Kidney (tissue), 14 donors: ENCODE measurements around the gene APC2. TPM values are rescaled to one million over a fixed set of nuclear protein-coding genes. Genes with fewer than 3 reads are reported as not detected.
"Not testable (repeated sequence)": the region's sequence is repeated elsewhere in the genome, so short reads cannot be mapped to it uniquely, and the experiment has no call there.

Experiments
- DNase-seq, 5 donors: peaks; one replicate each; pipeline ENCODE4 v3.0.0-alpha.2; 2013 to 2020
- FAIRE-seq: peaks from 2 replicates; lab custom pipeline; 2012; peaks lifted over from hg19 to GRCh38; lab: Jason Lieb, UNC
- H3K27ac ChIP-seq, 2 donors: one replicate each; pipeline ENCODE4 v1.7.0; 2013; ENCODE audit warnings: low read depth in 2 of 2, low read length in 2 of 2, inconsistent platforms in 1 of 2
- H3K27me3 ChIP-seq: one replicate; pipeline ENCODE4 v1.7.1; 2013; ENCODE audit warnings: low read length, inconsistent platforms; ENCODE audit not compliant: control insufficient read depth, insufficient read depth
- H3K36me3 ChIP-seq, 3 donors: one replicate each; pipeline versions ENCODE4 v1.7.0 to v1.7.1; 2013; ENCODE audit warnings: low read length in 3 of 3, control low read depth in 1 of 3, inconsistent platforms in 1 of 3; ENCODE audit not compliant: insufficient read depth in 3 of 3, control insufficient read depth in 2 of 3
- H3K4me1 ChIP-seq, 3 donors: one replicate each; pipeline versions ENCODE4 v1.7.0 to v1.7.1; 2013; ENCODE audit warnings: low read length in 3 of 3, inconsistent platforms in 1 of 3, low read depth in 1 of 3; ENCODE audit not compliant: control insufficient read depth in 2 of 3, insufficient read depth in 2 of 3
- H3K4me3 ChIP-seq, 3 donors: one replicate each; pipeline versions ENCODE4 v1.7.0 to v1.8.1; 2013; ENCODE audit warnings: low read length in 3 of 3, control low read depth in 1 of 3, inconsistent platforms in 1 of 3
- H3K9ac ChIP-seq, 3 donors: one replicate each; pipeline versions ENCODE4 v1.7.0 to v1.7.1; 2013; ENCODE audit warnings: low read length in 3 of 3, control low read depth in 1 of 3, inconsistent platforms in 1 of 3
- H3K9me3 ChIP-seq, 3 donors: one replicate each; pipeline versions ENCODE4 v1.7.0 to v1.7.1; 2013; ENCODE audit warnings: low read length in 3 of 3, control low read depth in 1 of 3, inconsistent platforms in 1 of 3; ENCODE audit not compliant: control insufficient read depth in 2 of 3, insufficient read depth in 1 of 3
- CTCF ChIP-seq: IDR thresholded peaks from 3 replicates; pipeline ENCODE4 v1.5.1; 2012; ENCODE audit warnings: mild to moderate bottlenecking, moderate library complexity, borderline replicate concordance; ENCODE audit not compliant: insufficient read depth; ENCODE audit errors: extremely low read depth
- intact Hi-C: fragments of 100-400 bp; cut with DNase I; formaldehyde crosslinking; loops from one replicate; pipeline ENCODE4 v1.11.1; 2022
- polyA plus RNA-seq: library from polyadenylated mRNA; stranded (reverse); fragments of 350-450 nt; fragmentation: Illumina TruSeq; extraction: RNeasy Lipid Tissue Mini Kit (QIAGEN cat#74804); gene quantifications from one replicate; pipeline ENCODE4 v1.2.3, GENCODE V29; 2014; ENCODE audit warnings: low read depth, low replicate concordance; ENCODE audit not compliant: insufficient read depth
- total RNA-seq: library from RNA; stranded (reverse); fragmentation: NEBNext Ultra II Directional; extraction: Animal tissue kit (Norgen Biotek cat#: 25700); gene quantifications from one replicate; pipeline ENCODE4 v1.2.1, GENCODE V29; 2021
- donor health status: control.
- donor health status: control.
- donor health status: control.
- donor health status: control.
- donor health status: control.
- donor health status: DM: yes; HTN: yes; CAD: no.
- donor health status: Normal renal cell carcinoma (clear cell type).

APC2 gene
- total and polyA plus RNA-seq, 2 donors from 2014 or later = 0.25 TPM; not detected in 1

DNA sequence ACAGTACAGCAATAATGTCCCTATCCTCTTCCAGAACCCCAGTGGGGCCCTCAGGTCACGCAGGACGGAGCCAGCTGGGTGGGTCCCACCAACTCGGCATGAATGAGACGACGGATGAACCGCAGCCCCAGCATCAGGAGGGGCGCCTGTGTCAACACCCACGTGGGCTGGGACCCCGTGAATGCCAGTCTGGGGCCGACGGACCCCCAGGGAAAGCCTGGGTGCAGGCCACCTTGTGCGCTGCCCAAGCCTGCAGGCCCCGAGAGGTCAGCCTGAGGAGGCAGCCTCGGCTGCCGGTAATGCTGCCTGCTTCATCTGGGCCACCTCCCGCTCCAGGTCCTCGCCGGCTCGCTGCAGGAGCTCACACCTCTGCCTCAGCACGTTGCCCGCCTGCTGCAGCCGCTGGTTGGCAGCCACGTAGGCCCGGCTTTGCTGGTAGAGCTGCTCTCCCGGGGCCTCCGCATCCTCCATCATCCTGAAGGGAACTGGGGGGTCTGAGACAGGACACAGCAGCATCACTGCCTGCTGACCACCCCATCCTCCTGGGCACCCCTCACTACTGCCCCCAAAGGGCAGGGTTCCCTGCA, 24.9 kb downstream of the APC2 start:
- Histone ChIP-seq H3K9me3 (no peaks in the 10 kb centered on the region), H3K27ac (no peak overlapping the region), H3K9ac (no peak overlapping the region), H3K4me3 (no peak overlapping the region), H3K4me1 (peaks cover 0 to 22% (median 6%) of the 10 kb centered on the region in 3 donors), H3K27me3 (peaks cover 13% of the 10 kb centered on the region), H3K36me3 (peaks cover 0 to 5% (median 0%) of the 10 kb centered on the region in 3 donors)
- TF ChIP-seq CTCF = no peak
- DNase-seq = peak in 1 of 5 donors; percentile 74
- intact Hi-C loops = no loop called here
- FAIRE-seq = no peak

DNA sequence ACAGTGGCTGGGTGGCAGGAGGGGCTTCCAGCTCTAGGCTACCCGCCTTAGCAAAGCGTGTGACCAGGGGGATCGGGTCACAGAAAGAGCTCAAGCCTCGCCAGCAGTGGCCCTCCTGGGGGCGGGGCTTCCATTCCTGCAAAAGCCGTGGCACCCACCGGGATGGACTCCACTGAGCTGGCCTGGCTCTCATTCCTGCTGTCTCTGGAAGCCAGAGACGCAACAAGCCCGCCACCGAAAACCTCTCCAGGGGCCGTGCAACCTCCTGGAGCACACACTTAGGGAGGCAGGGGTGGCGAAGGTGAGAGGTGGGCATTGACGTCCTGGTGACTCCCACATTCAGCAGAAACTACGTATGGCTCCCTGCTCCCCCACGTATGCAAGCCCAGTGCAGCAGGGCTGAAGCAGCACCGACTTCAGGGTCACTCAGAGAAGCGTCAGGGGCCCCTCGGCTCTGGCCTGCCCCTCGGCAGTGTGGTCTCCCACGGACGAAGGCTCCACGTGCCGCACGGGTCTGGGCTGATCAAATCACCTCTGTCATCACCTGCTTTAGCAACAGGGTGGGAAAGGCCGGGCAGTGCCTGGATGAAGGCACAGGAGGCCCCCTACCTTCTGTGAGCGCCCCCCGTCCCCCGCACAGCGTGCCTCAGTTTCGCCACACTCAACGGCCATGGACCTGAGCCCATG, 26.0 kb downstream of the APC2 start:
- H3K4me1 ChIP-seq = peaks cover 0 to 13% (median 4%) of the 10 kb centered on the region in 3 donors
- DNase-seq = peak in 1 of 5 donors; percentile 74

DNA sequence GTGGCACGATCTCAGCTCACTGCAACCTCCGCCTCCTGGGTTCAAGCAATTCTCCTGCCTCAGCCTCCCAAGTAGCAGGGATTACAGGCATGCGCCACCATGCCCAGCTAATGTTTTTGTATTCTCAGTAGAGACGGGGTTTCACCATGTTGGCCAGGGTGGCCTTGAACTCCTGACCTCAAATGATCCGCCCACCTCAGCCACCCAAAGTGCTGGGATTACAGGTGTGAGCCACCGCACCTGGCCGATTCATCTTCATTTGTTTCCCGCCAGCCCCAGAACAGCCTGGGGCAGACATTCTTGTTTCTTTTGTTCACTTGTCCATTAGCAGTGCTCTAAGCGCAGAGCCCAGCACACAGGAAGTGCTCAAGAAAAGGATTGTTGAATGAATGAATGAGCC, 27.1 kb downstream of the APC2 start:
- H3K9me3 ChIP-seq, H3K27me3 ChIP-seq, H3K36me3 ChIP-seq, H3K27ac ChIP-seq, DNase-seq, H3K4me3 ChIP-seq, H3K9ac ChIP-seq, H3K4me1 ChIP-seq, FAIRE-seq, intact Hi-C loops: not testable (repeated sequence)

More for the DNA sequence above, 26.0 kb downstream of the APC2 start:
- Histone ChIP-seq H3K36me3 (peaks cover 0 to 5% (median 0%) of the 10 kb centered on the region in 3 donors), H3K4me3 (no peak overlapping the region), H3K27ac (no peak overlapping the region), H3K9ac (no peak overlapping the region), H3K27me3 (peaks cover 13% of the 10 kb centered on the region), H3K9me3 (no peaks in the 10 kb centered on the region)
- TF ChIP-seq CTCF = no peak
- FAIRE-seq = no peak
- intact Hi-C loops = no loop called here

GRCh38 chr19:1478934-1479707, 29.2 kb downstream of the APC2 start, which contains the start of gene C19orf25:
TSS of gene C19orf25 (minus strand) at chr19:1479215. CDS start at chr19:1478903, 312 bp downstream.
- intact Hi-C loops = no loop called here

More at GRCh38 chr19:1478934-1479707, 29.2 kb downstream of the APC2 start, which contains the start of gene C19orf25:
- Histone ChIP-seq H3K9me3 (no peaks in the 10 kb centered on the region), H3K4me1 (peaks cover 0 to 2% (median 2%) of the 10 kb centered on the region in 3 donors), H3K9ac (peak within 1 kb of the TSS; percentile 31 to 58 (median 43)), H3K4me3 (peak within 1 kb of the TSS; percentile 70 to 81 (median 79)), H3K36me3 (peaks cover 0 to 5% (median 0%) of the 10 kb centered on the region in 3 donors), H3K27me3 (no peaks in the 10 kb centered on the region), H3K27ac (peak within 1 kb of the TSS; percentile 60 to 63)
- DNase-seq (peak; percentile 94 to 98 (median 97)), FAIRE-seq (no peak)
- TF ChIP-seq CTCF = no peak
